NB4 (cell line): ENCODE measurements around the gene ZNHIT2.

Experiments
- CTCF ChIP-seq: IDR thresholded peaks from one replicate; pipeline ENCODE4 v1.5.1; 2012; ENCODE audit warnings: low read depth, low read length
- MAX ChIP-seq: IDR thresholded peaks from 2 replicates; pipeline ENCODE4 v1.6.1; 2011; ENCODE audit warnings: low read depth, low read length
- MYC ChIP-seq: IDR thresholded peaks from 2 replicates; pipeline ENCODE4 v1.6.1; 2011; ENCODE audit warnings: low read depth, low read length

GRCh38 chr11:65132988-65133700 is 15.6 kb upstream of the ZNHIT2 start:
- no peak for TF ChIP-seq CTCF
- no peak for TF ChIP-seq MYC
- TF ChIP-seq MAX = no peak
